Endothelial cell of umbilical vein (primary cell): ENCODE data around the gene ZNF507. TPM values are rescaled to one million over a fixed set of nuclear protein-coding genes. Genes with fewer than 3 reads are reported as not detected.

Source experiments
- BruUV-seq: library from RNA; stranded (reverse); fragments of 400-500 nt; replicated peaks from 2 replicates; lab custom pipeline; 2021; lab: Mats Ljungman, UMichigan
- CTCF ChIA-PET: fragments of 300-600, 350-600 bp; sonication (Branson Sonifier 250); formaldehyde crosslinking; loops from one replicate; lab custom pipeline; 2021; ENCODE audit warnings: antibody characterized with exemption, inconsistent platforms; lab: Charles Lee
- POLR2A ChIA-PET: fragments of 300-600, 350-600 bp; sonication (Branson Sonifier 250); formaldehyde crosslinking; loops from one replicate; lab custom pipeline; 2021; ENCODE audit warnings: antibody characterized with exemption, inconsistent platforms; lab: Charles Lee
- DNase-seq: peaks from one replicate; pipeline ENCODE4 v3.0.0-alpha.2; 2011; ENCODE audit warnings: low read depth, low spot score
- FAIRE-seq: peaks from 2 replicates; lab custom pipeline; 2011; peaks lifted over from hg19 to GRCh38; lab: Jason Lieb, UNC
- H2AFZ ChIP-seq: 2 replicates; pipeline ENCODE4 v1.6.0; 2012; ENCODE audit warnings: low read depth, low read length, control low read depth, inconsistent platforms
- H3K27ac ChIP-seq: 2 replicates; pipeline ENCODE4 v1.5.1; 2011; ENCODE audit warnings: low read depth, mild to moderate bottlenecking, control low read depth, low read length, moderate library complexity; ENCODE audit not compliant: insufficient read depth
- H3K27me3 ChIP-seq, 2 experiments: 2 replicates each; pipeline versions ENCODE4 v1.6.0 to v1.6.1; 2011; ENCODE audit warnings: low read length in 2 of 2, mixed read lengths in 1 of 2; ENCODE audit not compliant: control insufficient read depth in 2 of 2, insufficient read depth in 2 of 2
- H3K36me3 ChIP-seq, 2 experiments: 2 replicates in 1 of 2; 3 replicates in 1 of 2; pipeline ENCODE4 v1.5.1; 2011; ENCODE audit warnings: low read length in 2 of 2, mild to moderate bottlenecking in 1 of 2, moderate library complexity in 1 of 2; ENCODE audit not compliant: control insufficient read depth in 2 of 2, insufficient read depth in 2 of 2; ENCODE audit errors: extremely low read depth in 1 of 2
- H3K4me1 ChIP-seq: 3 replicates; pipeline ENCODE4 v1.5.1; 2011; ENCODE audit warnings: mild to moderate bottlenecking, low read length; ENCODE audit not compliant: control insufficient read depth, insufficient read depth; ENCODE audit errors: extremely low read depth
- H3K4me2 ChIP-seq: 2 replicates; pipeline ENCODE4 v1.6.1; 2011; ENCODE audit warnings: low read length, control low read depth, mixed read lengths; ENCODE audit not compliant: insufficient read depth
- H3K4me3 ChIP-seq, 3 experiments: fragments of 200-600 bp in 1 of 3; sonication (generic), shearing (Covaris generic) in 1 of 3; replicated peaks in 1 of 3; 2 replicates each; pipeline ENCODE4 v1.5.1; 2011 to 2016; ENCODE audit warnings: control low read depth in 3 of 3, low read length in 3 of 3, mild to moderate bottlenecking in 2 of 3, inconsistent platforms in 1 of 3, low read depth in 1 of 3, moderate library complexity in 1 of 3; ENCODE audit not compliant: insufficient read depth in 1 of 3
- H3K79me2 ChIP-seq: 2 replicates; pipeline ENCODE4 v1.6.0; 2012; ENCODE audit warnings: low read length, inconsistent platforms; ENCODE audit not compliant: control insufficient read depth, insufficient read depth
- H3K9ac ChIP-seq: replicated peaks from 2 replicates; pipeline ENCODE3; 2011; ENCODE audit warnings: low read length, control low read depth; ENCODE audit not compliant: insufficient read depth; ENCODE audit errors: extremely low read depth
- H3K9me1 ChIP-seq: replicated peaks from 3 replicates; pipeline ENCODE4 v1.6.0; 2011; ENCODE audit warnings: mild to moderate bottlenecking, low read length; ENCODE audit not compliant: control insufficient read depth, insufficient read depth; ENCODE audit errors: extremely low read depth
- H3K9me3 ChIP-seq: replicated peaks from 2 replicates; pipeline ENCODE4 v1.5.1; 2012; ENCODE audit warnings: low read length, inconsistent platforms; ENCODE audit not compliant: control insufficient read depth, insufficient read depth
- H4K20me1 ChIP-seq: replicated peaks from 2 replicates; pipeline ENCODE3; 2011; ENCODE audit warnings: mild to moderate bottlenecking, low read length; ENCODE audit not compliant: control insufficient read depth, insufficient read depth; ENCODE audit errors: extremely low read depth
- EZH2 ChIP-seq: IDR thresholded peaks from 2 replicates; pipeline ENCODE4 v1.6.1; 2012; ENCODE audit warnings: borderline replicate concordance, low read depth, mild to moderate bottlenecking, moderate library complexity, low read length, inconsistent platforms; ENCODE audit not compliant: severe bottlenecking
- FOS ChIP-seq: IDR thresholded peaks from 2 replicates; pipeline ENCODE4 v1.6.1; 2011; ENCODE audit warnings: mild to moderate bottlenecking, low read length, moderate library complexity, borderline replicate concordance; ENCODE audit not compliant: insufficient read depth
- GATA2 ChIP-seq: IDR thresholded peaks from 2 replicates; pipeline ENCODE4 v1.7.0; 2011; ENCODE audit warnings: low read depth, mild to moderate bottlenecking, moderate library complexity, mixed read lengths, low read length; ENCODE audit not compliant: insufficient read length, insufficient read depth
- JUN ChIP-seq: IDR thresholded peaks from 2 replicates; pipeline ENCODE4 v1.6.1; 2011; ENCODE audit warnings: borderline replicate concordance, low read depth; ENCODE audit not compliant: insufficient read length, insufficient read depth
- MYC ChIP-seq: IDR thresholded peaks from one replicate; pipeline ENCODE4 v1.6.1; 2011; ENCODE audit warnings: mild to moderate bottlenecking, low read depth, low read length
- POLR2A ChIP-seq: IDR thresholded peaks from 2 replicates; pipeline ENCODE4 v1.6.1; 2012; ENCODE audit warnings: low read depth, mild to moderate bottlenecking, control low read depth, low read length
- POLR2AphosphoS5 ChIP-seq: IDR thresholded peaks from 2 replicates; pipeline ENCODE4 v1.6.1; 2012; ENCODE audit warnings: low read depth, mild to moderate bottlenecking, control low read depth, low read length, moderate library complexity; ENCODE audit not compliant: insufficient read depth
- dilution Hi-C: fragments of 300-500 bp; cut with MboI; formaldehyde crosslinking; loops from one replicate; pipeline ENCODE4 v1.15.0; 2019; ENCODE audit warnings: low sequenced_read_pairs; ENCODE audit not compliant: extremely low pct_ligation_motif_present
- intact Hi-C: fragments of 100-400 bp; cut with micrococcal nuclease; formaldehyde crosslinking; loops from one replicate; pipeline ENCODE4 v1.10.0; 2022
- polyA plus RNA-seq, 4 experiments: library from polyadenylated mRNA; depleted of rRNA in 3 of 4; stranded (reverse) in 3 of 4; unstranded in 1 of 4; fragments of >200 nt; gene quantifications; 2 replicates each; pipeline versions ENCODE4 v1.2.1 to v1.2.3, GENCODE V29; 2011 to 2012; ENCODE audit warnings: missing spikeins in 1 of 4
- total RNA-seq: library from RNA; stranded (reverse); gene quantifications from 2 replicates; pipeline ENCODE4 v1.2.3, GENCODE V29; 2021
- TF ChIP-seq, protein P1 (sequence below): IDR thresholded peaks from 2 replicates; pipeline ENCODE4 v1.6.1; 2011; ENCODE audit not compliant: insufficient read depth, insufficient read length
- TF ChIP-seq, protein P2 (sequence below), 2 donors: IDR thresholded peaks; 1 replicate in 1 of 2; 2 replicates in 1 of 2; pipeline ENCODE4 v1.5.1; 2011; ENCODE audit warnings: low read length in 2 of 2, mild to moderate bottlenecking in 2 of 2, moderate library complexity in 2 of 2, control low read depth in 1 of 2, inconsistent platforms in 1 of 2, low read depth in 1 of 2; ENCODE audit not compliant: insufficient read depth in 1 of 2; ENCODE audit errors: extremely low read depth in 1 of 2

Gene ZNF507
- total and polyA plus RNA-seq, 2 donors (not counting 3 experiments of a cell fraction or from before 2014, with no cell fraction given), result 6.8 to 23.0 TPM

- peak overlapping the region; percentile 95 for H3K27ac ChIP-seq
- intact Hi-C loops (loop anchor here (2.0 kb wide), 1 partner anchor 176 kb away; the partner anchor contains the start of gene PDCD5), dilution Hi-C loops (no loop called here)
- no peaks in the 10 kb centered on the region for H3K36me3 ChIP-seq
- H3K79me2 ChIP-seq, result peaks cover 7% of the 10 kb centered on the region
- H4K20me1 ChIP-seq, result no peaks in the 10 kb centered on the region
- H3K27me3 ChIP-seq, result no peaks in the 10 kb centered on the region
- H3K4me3 ChIP-seq, result peak overlapping the region in 2 of 3 experiments; percentile 72 to 97
- no peaks in the 10 kb centered on the region for H3K9me3 ChIP-seq
- H2AFZ ChIP-seq, result no peak overlapping the region
- H3K9me1 ChIP-seq, result no peaks in the 10 kb centered on the region
- peak overlapping the region; percentile 98 for H3K9ac ChIP-seq
- ChIA-PET CTCF (no interaction called here), POLR2A (no interaction called here)
- FAIRE-seq, result no peak
- TF ChIP-seq MYC (no peak), POLR2AphosphoS5 (no peak), EZH2 (no peak), GATA2 (no peak), FOS (no peak), POLR2A (no peak), JUN (no peak)
- TF ChIP-seq, protein P1, sequence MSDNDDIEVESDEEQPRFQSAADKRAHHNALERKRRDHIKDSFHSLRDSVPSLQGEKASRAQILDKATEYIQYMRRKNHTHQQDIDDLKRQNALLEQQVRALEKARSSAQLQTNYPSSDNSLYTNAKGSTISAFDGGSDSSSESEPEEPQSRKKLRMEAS, result no peak
- TF ChIP-seq, protein P2, sequence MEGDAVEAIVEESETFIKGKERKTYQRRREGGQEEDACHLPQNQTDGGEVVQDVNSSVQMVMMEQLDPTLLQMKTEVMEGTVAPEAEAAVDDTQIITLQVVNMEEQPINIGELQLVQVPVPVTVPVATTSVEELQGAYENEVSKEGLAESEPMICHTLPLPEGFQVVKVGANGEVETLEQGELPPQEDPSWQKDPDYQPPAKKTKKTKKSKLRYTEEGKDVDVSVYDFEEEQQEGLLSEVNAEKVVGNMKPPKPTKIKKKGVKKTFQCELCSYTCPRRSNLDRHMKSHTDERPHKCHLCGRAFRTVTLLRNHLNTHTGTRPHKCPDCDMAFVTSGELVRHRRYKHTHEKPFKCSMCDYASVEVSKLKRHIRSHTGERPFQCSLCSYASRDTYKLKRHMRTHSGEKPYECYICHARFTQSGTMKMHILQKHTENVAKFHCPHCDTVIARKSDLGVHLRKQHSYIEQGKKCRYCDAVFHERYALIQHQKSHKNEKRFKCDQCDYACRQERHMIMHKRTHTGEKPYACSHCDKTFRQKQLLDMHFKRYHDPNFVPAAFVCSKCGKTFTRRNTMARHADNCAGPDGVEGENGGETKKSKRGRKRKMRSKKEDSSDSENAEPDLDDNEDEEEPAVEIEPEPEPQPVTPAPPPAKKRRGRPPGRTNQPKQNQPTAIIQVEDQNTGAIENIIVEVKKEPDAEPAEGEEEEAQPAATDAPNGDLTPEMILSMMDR (IDR thresholded peaks at IDR 0.05; ENCODE audit: extremely low read depth in 1 of 2, insufficient read depth in 1 of 2, low read depth in 1 of 2, low read length in 2 of 2), result no peak
- no peak for DNase-seq
- H3K4me1 ChIP-seq, result peaks cover 8% of the 10 kb centered on the region
- H3K4me2 ChIP-seq, result peak overlapping the region; percentile 54
- BruUV-seq, result no TSS peak
Measured at GRCh38 chr19:32404213-32404932, 59.0 kb downstream of the ZNF507 start.
